Kidney capillary endothelial cell (primary cell): Measurements from ENCODE around the gene SHMT2.
A peak's percentile ranks its signal among the peaks of the same experiment; 100 is the strongest.

Source experiments
- DNase-seq: peaks from one replicate; pipeline ENCODE4 v3.0.0-alpha.2; 2018; ENCODE audit warnings: low spot score

The SHMT2 gene

DNA sequence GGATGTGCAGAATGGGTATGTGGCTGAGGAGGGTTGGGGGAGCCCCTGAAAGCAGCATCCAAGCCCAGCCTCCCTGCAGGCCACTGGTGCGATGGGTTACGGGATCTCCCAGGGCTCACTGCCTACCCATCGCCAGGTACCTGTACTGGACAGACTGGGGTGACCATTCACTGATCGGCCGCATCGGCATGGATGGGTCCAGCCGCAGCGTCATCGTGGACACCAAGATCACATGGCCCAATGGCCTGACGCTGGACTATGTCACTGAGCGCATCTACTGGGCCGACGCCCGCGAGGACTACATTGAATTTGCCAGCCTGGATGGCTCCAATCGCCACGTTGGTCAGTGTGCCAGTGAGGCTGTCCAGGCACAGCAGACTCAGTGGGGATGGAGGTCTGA lies 31.2 kb upstream of the SHMT2 start:
- DNase-seq = no peak

DNA sequence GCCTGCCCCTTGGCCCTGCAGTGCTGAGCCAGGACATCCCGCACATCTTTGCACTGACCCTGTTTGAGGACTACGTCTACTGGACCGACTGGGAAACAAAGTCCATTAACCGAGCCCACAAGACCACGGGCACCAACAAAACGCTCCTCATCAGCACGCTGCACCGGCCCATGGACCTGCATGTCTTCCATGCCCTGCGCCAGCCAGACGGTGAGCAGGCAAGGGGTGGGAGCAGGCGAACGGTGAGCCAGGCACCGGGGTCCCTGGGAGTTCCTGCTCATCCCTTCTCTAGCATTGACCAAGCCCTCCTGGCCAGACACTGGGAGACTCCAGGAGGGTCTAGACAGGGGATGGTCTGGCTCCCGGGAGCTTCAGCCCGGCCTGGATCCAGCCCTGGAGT lies 30.3 kb upstream of the SHMT2 start:
- DNase-seq = no peak

DNA sequence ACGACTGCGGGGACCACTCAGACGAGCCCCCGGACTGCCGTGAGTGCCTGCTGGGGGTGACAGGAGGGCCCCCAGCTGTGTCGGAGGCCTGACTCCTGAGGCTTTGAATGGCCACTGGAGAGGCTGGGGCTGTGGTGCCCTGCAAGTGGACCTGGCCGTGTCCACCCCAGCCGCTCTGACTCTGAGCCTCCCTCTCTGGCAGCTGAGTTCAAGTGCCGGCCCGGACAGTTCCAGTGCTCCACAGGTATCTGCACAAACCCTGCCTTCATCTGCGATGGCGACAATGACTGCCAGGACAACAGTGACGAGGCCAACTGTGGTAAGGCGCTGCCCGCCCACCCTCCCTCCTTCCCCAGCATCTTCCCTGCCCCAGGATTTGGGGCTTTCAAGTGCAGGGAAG lies 29.0 kb upstream of the SHMT2 start:
- no peak for DNase-seq

DNA sequence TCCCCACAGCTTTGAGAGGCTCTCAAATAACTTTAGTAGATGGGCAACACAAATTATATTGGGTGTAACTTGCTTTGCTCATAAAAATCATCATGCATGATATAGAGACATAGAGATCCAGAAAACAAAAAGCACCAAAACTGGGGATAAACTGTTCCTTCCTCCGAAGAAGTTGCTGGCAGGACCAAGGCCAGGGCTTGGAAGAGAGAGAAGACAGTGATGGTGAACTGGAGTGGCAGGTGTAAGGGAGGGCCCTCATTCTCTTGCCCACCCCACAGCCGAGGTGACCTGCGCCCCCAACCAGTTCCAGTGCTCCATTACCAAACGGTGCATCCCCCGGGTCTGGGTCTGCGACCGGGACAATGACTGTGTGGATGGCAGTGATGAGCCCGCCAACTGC lies 28.3 kb upstream of the SHMT2 start:
- no peak for DNase-seq

DNA sequence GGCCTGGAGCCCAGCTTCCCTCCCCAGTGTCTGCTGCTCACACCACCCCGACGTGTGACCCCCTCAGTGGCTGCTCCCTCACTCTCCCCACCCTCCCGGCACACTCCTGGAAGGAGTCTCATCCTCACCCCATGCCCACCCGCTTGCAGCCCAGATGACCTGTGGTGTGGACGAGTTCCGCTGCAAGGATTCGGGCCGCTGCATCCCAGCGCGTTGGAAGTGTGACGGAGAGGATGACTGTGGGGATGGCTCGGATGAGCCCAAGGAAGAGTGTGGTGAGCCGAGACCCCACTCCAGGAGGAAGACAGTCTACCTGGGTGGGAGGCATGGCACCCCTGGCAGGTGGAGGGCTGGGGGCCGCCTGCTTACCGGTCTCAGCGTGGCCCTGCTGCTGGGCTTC lies 27.9 kb upstream of the SHMT2 start:
- no peak for DNase-seq

DNA sequence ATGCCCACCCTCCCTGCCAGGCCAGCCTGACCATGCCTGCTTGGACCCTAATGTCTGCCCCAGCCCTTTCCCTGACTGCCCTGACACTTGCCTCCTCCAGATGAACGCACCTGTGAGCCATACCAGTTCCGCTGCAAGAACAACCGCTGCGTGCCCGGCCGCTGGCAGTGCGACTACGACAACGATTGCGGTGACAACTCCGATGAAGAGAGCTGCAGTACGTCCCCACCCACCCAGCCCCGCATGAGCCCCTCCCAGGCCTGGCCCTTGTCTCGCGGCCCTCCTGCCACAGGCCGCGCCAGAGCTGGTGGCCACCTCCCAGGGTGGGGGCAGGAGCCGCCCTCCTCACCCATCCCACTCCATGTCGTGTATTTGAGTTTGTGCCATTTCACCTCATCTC lies 27.2 kb upstream of the SHMT2 start:
- no peak for DNase-seq

DNA sequence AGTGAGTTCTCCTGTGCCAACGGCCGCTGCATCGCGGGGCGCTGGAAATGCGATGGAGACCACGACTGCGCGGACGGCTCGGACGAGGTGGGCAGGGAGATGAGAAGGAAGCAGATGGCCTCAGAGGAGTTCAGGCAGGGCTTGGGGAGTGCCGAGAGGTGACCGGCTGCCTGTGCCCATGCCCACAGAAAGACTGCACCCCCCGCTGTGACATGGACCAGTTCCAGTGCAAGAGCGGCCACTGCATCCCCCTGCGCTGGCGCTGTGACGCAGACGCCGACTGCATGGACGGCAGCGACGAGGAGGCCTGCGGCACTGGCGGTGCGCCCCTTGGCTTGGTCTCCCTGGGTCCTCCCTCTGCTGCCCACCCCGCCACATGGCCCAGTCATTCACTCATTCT lies 26.3 kb upstream of the SHMT2 start:
- DNase-seq = no peak

DNA sequence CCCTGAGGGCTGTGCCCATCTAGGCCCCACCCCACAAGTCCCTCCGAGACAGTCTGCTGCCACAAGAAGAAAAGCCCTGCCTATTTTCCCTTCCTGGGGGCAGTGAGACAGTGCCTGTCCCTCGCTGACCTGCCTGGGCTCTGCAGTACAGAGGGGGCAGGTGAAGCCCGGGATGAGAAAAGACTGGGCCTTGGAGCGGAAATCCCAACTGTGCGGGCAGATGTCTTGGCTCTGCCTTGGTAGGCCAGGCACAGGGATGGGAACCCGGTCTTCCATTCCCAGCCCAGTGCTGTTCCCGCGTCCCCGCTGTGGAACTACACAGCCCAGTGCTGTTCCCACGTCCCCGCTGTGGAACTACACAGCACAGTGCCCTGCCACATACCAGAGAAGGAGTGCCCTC lies 25.7 kb upstream of the SHMT2 start:
- no peak for DNase-seq

DNA sequence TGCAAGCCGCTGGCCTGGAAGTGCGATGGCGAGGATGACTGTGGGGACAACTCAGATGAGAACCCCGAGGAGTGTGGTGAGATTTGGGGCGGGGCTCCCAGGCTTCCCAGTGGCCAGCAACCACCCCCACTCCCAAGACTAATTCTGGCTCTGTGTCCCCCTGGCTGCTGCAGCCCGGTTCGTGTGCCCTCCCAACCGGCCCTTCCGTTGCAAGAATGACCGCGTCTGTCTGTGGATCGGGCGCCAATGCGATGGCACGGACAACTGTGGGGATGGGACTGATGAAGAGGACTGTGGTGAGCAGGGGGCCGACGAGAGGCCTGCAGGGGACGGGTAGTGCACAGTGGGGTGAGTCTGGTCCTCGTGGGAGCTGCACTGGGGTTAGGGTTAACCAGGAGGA lies 25.1 kb upstream of the SHMT2 start:
- DNase-seq = no peak

DNA sequence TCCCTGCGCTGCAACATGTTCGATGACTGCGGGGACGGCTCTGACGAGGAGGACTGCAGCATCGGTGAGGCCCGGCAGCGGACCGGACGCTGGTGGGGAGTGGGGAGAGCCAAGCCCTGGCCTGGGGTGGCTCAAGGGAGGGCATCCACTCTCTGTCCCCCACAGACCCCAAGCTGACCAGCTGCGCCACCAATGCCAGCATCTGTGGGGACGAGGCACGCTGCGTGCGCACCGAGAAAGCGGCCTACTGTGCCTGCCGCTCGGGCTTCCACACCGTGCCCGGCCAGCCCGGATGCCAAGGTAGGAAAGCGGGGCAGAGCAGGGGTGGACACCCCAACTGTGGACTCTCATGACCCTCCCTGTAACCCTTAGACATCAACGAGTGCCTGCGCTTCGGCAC lies 24.3 kb upstream of the SHMT2 start:
- no peak for DNase-seq

DNA sequence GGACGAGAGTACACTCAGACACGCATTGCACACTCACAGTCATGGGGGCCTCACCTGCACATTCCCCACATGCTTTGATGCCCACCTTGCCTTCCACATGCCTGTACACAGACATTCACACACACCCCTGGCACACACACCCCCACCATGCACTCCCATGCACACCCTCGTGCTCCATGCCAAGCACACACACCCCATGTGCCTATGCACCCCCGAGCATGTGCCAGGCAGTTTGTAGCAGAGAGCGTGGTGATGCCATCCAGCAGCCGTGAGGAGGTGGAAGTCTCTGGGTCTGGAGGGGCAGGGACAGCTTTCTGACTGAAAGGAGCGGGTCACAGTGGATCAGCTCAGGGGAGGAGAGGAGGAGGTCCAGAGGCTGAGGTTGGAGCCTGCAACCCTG lies 23.6 kb upstream of the SHMT2 start:
- no peak for DNase-seq

DNA sequence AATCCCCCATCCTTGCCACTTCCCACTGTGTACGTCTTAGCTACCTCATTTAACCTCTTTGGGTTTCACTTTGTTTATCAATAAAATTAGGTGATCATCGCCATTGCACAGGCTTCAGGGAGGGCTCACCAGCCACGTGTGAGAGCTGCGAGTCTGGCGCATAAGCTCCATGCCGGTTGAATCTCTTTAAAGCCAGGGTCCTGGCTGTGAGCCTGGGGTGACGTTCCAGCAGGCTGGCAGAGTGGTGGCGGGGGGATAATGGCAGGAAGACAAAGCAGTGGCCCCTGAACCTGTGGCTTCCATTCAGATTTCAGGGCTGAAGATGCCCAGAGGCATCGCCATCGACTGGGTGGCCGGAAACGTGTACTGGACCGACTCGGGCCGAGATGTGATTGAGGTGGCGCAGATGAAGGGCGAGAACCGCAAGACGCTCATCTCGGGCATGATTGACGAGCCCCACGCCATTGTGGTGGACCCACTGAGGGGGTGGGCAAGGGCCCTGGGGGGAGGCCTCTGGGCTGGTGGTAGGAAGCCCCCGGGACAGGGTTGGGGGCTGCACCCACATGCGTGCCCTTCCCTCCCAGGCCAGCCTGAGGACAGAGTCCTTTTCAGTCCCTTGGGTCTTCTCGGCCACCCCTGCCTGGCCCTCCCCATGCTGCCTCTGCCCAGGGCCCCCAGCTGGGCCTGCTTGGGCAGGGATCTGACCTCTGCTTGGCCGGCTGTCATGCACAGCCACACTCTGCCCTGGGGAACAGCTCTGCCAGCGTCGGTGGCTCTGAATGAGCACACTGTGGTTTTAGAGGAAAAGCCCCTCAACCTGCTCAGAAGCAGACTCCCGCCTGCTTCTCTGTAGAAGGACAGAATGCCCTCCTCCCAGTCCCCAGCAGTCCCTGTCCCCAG lies 21.5 kb upstream of the SHMT2 start:
- DNase-seq = no peak

DNA sequence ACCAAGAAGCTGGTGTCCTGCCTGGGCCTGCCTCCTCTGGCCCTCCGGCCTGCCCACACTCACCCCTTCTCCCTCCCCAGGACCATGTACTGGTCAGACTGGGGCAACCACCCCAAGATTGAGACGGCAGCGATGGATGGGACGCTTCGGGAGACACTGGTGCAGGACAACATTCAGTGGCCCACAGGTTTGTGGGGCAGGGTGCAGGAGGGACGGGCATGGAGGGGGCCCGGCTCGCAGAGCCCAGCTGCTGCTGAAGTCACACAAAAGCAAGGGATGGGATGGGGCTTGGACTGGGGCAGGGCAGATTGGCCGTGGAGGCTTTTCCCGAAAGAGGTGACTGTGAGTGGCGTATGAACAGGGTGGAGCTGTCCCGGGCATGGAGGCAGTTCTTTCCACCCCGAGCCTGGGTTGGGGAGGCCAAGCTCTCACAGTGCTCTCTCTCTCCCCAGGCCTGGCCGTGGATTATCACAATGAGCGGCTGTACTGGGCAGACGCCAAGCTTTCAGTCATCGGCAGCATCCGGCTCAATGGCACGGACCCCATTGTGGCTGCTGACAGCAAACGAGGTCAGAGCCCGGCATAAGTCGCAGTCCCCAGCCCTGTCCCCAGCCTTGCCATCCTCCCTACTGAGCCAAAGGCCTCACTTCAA lies 20.8 kb upstream of the SHMT2 start:
- no peak for DNase-seq

DNA sequence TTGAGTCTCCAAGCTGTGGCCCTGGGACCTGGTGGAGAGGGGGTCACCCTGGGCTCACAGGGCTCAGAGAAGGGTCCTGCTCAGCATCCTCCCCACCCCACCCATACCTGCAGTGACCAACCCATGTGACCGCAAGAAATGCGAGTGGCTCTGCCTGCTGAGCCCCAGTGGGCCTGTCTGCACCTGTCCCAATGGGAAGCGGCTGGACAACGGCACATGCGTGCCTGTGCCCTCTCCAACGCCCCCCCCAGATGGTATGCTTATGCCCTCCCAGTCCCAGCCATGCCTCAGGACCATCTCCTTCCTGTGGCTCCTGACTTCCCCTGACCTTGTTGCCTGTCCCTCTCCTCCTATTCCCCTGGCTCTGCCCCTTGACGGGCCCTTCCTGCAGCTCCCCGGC lies 19.6 kb upstream of the SHMT2 start:
- no peak for DNase-seq

DNA sequence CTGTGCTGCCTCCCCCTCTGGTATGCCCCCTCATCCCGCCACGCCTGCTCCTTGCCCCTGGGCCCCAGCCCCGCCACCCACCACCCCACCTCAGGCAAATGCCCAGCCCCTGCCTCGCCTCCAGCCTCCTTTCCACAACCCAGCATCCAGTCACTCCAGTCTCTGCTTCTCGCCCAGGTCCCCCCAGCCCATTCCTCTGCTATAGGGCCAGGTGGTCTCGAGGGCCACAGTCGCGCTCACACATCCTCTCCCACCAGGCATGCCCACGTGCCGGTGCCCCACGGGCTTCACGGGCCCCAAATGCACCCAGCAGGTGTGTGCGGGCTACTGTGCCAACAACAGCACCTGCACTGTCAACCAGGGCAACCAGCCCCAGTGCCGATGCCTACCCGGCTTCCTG lies 19.1 kb upstream of the SHMT2 start:
- no peak for DNase-seq

DNA sequence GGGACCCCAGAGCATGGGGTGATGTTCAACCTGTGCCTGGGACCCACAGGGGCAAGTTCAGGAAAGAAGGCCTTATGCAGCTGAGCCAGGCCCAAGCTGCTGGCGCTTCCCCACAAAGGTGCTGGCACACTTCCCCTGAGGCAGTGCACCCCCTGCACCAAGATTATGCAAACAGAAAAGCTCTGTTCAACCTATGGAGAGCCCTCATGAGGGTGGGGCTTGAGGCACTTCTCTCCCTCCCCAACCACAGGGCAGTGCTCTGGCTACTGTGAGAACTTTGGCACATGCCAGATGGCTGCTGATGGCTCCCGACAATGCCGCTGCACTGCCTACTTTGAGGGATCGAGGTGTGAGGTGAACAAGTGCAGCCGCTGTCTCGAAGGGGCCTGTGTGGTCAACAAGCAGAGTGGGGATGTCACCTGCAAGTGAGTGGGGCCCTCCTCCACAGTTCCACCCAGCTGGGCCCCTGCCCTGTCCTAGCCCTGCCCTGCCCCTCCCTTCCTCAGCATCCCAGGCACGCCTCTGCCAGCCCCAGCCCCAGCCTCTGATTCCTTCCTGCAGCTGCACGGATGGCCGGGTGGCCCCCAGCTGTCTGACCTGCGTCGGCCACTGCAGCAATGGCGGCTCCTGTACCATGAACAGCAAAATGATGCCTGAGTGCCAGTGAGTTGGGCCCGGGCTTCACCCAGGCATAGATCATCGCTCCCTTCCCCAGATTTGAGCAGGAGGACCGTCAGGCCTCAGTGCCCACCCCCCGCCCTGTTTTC lies 18.4 kb upstream of the SHMT2 start:
- DNase-seq = no peak

DNA sequence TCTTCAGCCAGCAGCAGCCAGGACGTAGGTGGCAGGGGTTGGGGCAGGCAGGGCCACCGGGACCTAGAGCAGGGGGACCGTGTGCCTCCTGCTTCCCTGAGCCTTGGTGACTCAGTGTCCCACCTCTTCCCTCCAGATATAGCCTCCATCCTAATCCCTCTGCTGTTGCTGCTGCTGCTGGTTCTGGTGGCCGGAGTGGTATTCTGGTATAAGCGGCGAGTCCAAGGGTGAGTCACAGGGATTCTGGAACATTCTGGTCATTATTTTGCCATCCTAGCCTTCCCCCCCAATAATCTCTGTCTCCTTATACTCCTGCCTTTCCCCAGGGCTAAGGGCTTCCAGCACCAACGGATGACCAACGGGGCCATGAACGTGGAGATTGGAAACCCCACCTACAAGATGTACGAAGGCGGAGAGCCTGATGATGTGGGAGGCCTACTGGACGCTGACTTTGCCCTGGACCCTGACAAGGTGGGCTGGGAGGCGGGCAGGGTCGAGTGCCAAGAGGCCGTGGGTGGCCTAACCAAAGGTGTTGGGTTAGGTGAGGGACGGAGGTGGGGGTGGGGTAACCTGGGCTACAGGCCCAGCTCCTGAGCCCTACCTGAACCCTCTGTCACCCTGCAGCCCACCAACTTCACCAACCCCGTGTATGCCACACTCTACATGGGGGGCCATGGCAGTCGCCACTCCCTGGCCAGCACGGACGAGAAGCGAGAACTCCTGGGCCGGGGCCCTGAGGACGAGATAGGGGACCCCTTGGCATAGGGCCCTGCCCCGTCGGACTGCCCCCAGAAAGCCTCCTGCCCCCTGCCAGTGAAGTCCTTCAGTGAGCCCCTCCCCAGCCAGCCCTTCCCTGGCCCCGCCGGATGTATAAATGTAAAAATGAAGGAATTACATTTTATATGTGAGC lies 17.5 kb upstream of the SHMT2 start:
- no peak for DNase-seq

DNA sequence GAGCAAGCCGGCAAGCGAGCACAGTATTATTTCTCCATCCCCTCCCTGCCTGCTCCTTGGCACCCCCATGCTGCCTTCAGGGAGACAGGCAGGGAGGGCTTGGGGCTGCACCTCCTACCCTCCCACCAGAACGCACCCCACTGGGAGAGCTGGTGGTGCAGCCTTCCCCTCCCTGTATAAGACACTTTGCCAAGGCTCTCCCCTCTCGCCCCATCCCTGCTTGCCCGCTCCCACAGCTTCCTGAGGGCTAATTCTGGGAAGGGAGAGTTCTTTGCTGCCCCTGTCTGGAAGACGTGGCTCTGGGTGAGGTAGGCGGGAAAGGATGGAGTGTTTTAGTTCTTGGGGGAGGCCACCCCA lies 16.8 kb upstream of the SHMT2 start:
- DNase-seq = no peak

DNA sequence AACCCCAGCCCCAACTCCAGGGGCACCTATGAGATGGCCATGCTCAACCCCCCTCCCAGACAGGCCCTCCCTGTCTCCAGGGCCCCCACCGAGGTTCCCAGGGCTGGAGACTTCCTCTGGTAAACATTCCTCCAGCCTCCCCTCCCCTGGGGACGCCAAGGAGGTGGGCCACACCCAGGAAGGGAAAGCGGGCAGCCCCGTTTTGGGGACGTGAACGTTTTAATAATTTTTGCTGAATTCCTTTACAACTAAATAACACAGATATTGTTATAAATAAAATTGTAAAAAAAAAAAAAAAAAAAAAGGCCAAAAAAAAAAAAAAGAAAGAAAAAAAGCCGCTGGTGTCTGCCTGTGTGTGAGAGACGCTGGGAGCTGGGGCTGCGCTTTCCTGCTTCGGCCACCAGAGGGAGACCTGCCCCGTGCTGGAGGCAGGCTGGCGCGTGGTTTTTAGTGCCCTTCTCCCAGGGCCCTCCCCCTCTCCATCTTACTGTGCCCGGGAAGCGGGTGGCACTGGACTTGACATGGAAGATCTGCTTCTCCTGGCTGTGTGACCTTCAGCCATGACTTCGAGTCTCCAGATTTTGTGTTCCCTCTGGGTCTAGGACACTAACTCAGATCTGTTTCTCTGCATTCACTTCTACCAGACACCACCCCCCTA lies 16.3 kb upstream of the SHMT2 start:
- DNase-seq = peak; percentile 76

DNA sequence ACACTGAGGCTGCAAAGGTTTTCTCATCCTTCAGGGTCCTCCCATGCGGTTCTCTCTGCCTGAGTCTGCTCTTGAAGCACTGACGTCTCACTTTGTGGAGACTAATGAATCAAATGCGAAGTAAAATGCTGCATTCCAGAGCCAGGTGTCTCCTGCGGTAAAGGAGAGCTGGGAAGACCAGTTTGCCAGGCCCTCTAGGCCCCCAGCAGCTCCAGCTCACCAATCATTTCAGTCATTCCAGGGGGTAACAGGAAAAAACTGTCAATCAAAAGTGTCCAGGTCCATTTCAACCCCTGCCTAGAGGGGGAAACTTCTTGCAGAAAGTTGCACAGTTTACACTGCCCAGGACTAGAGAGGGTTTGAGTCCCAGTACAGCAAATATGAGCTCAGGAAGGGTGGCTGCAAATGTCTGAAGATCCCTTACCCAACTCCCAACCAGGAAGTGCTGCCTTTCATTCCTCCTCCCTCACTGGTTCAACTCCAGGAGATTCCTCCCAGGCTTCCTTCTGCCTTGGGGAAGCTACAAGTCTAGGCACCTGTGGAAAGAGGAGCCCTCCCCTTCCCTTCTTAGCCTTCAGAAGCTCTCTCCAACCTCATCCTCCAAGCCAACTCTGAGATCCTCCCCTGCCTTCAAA lies 15.6 kb upstream of the SHMT2 start:
- DNase-seq = no peak

DNA sequence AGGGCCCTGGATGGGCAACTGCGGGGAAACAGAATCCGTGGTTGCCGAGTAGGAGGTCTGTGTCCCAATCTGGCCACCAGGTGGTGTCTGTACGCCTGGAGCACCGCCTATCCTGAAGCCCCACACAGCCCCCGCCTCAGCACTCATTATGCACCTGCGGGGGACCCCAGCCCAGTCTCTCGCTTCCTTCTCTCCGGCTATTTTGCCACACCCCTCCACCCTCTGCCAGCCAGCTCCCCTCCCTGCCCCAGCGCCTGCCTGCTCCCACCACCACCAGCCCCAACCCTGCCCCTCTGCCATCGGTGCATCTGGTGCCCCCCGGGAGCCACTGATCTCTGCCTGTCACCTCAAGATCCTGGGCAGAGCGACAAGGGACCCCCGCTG lies 15.1 kb upstream of the SHMT2 start:
- peak; percentile 62 for DNase-seq
